HG02571 (cell line): ENCODE measurements around the gene DYNLT3.

Source experiments
- ATAC-seq: cut with Tn5 transposase; IDR thresholded peaks from one replicate; pipeline ENCODE4 v1.9.1; 2021; ENCODE audit warnings: mild to moderate bottlenecking, moderate library complexity; ENCODE audit not compliant: unreplicated experiment

DYNLT3 gene

DNA sequence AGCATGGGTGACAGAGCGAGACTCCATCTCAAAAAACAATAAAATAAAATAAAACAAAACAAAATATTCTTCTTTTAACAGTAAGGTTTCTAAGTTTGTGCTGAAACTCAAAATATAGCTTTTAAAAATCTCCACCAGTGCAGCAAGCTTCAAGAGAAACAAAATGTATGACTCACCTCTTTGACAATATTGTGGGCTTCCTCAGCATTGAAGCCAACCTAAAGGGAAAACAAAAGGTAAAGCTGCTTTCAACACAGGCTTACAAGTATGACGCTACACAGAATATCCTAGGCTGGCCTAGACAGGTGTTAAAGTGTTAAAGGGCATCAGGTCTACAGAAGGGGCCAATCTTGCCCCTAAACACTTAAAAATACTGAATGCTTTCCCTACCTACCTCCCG lies 1.2 kb downstream of the DYNLT3 start:
- no peak for ATAC-seq

DNA sequence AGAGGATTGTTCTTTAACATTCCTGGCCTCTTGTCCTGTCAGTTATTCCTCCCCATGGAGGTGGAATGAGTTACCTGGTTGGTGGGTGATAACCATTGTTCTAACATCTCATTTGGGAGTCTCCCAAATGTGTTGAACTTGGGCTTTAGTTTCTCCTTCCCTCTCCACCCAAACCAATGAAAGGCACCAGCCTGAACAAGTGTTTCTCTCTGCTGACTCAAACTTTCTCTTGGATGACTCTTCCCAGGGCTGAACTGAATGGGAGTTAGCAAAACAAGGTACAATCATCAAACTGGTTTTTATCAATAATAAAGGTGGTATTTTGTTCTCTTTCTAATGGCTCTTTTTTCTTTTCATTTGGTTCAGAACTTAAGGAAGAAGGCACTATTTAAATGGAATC lies 2.7 kb downstream of the DYNLT3 start:
- ATAC-seq = no peak

DNA sequence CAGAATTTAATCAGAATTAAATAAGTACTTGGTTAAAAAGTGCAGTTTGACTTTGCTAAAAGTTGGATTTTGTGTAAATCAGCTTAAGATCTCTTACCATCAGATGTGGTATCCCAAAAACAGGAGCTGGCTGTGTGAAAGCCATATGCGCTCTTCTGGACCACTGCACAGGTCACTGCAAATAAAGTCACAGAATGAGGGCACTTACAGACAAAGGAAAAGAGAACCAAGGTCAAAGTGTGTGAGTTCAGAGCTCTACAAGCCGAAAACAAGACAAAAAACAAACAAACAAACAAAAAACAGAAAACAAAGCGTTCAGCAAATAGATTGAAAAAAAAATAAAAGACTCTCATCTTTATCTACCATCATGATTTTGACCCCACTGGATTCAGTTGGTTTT lies 6.4 kb downstream of the DYNLT3 start:
- ATAC-seq = no peak

DNA sequence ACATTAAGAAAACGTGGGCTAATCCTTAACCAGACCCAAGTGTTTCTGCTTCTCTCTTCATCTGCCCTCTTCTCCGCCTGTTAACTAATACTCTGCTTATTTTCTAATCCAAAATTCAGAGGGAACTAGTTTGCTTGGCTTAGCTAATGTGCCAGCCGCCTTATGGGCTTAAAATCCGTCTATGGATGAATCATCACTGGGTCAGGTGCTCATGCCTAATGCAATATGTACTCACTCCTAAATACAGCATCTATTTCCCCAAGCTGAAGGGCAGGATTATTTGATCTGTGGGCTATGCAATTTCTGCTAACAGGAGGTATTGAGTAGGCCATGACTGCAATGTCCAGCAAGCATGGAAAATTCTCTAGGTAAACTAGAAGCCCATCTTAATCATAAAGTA lies 12.4 kb downstream of the DYNLT3 start:
- no peak for ATAC-seq

DNA sequence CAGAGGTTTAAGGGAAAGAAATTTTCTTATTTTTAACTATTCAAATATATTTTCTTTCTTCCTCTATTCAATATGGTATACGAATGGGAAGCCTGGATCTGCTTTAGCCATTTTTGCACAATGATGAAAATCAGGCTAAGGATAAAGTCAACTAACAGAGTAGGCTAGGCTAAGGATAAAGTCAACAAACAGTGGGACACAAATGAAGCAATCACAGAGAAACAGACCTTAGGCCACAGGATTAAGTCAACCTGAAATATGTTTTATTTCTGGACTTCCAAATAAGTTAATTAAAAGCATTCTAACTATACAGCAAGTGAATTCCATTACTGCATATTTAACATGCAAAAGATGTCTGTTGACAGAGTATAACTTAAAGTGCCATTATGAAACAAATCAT lies 17.0 kb downstream of the DYNLT3 start:
- no peak for ATAC-seq

GRCh38 chrX:37829721-37830120 lies 17.6 kb downstream of the DYNLT3 start:
- no peak for ATAC-seq

GRCh38 chrX:37825215-37825842 lies 22.0 kb downstream of the DYNLT3 start:
- peak; percentile 57 for ATAC-seq

DNA sequence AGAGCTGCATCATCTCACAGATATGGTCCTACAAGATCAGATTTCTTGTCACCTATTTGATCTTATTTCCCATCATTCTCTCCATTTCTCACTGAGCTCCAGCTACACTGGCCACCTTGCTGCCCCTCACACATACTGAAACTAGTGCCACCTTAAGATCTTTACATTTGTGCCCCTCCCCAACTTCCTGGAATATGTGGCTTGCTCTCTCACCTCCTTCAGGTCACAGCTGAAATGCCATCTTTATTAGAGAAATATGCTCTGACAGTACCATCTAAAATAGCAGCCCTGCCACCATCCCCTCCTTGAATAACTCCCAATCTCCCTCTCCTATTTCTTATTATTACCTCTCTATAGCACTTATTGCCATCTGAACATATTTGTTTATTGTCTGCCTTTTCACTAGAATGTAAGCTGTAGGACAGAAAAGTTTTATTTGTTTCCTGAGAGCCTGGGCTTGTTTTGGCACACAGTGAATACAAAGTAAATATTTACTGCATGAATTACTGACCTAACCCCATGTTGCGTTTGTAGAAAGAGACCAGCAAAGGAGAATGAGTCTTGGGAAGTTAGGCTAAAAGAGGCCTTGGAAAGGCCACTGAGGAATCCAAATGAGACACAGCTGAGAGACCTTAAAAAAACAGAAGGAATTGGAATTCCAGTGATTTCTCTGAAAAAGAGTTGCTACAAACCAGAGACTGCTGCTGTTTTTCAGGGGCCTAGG lies 22.7 kb downstream of the DYNLT3 start:
- no peak for ATAC-seq

GRCh38 chrX:37820646-37821045 lies 26.7 kb downstream of the DYNLT3 start:
- ATAC-seq = no peak

DNA sequence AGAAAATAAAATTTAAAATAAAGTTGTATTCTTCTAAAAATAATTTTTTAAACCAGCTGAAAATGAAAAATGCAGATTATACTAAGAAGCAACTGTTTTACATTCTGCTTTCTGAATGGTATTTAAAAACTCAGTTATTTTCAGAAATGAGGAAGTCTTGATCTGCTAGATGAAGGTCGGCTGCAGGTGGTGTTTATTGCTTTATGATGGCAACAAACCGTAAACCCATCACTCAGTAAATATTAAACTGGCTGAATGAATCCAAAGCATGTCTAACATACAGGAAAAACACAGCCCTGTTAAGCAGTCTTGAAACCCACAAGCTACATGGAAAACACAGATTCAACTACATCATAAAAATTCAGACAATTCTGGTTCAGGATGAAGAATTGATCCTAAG lies 29.3 kb downstream of the DYNLT3 start:
- no peak for ATAC-seq

GRCh38 chrX:37817579-37817978 lies 29.8 kb downstream of the DYNLT3 start:
- ATAC-seq = no peak

DNA sequence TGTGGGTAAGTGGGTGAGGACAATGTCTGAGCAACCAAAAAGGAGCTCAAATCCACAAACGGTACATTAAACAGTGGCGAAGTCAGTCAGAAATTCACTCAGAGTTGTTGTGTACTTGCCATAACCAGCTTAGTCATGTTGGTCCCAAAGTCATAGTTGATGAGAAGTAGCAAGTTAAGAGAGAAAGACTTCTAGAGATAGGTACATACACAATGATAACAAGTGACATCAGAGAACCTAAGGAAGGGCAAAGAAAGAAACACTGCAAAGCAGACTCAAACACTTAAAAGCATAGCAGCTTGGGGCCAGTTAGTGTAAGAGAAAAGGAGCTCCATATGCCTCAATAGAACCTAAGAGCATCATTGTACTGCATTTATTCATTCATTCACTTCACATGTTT lies 30.2 kb downstream of the DYNLT3 start:
- no peak for ATAC-seq

- no peak for ATAC-seq
These were observed 30.6 kb downstream of the DYNLT3 start for GRCh38 chrX:37816766-37817165.

DNA sequence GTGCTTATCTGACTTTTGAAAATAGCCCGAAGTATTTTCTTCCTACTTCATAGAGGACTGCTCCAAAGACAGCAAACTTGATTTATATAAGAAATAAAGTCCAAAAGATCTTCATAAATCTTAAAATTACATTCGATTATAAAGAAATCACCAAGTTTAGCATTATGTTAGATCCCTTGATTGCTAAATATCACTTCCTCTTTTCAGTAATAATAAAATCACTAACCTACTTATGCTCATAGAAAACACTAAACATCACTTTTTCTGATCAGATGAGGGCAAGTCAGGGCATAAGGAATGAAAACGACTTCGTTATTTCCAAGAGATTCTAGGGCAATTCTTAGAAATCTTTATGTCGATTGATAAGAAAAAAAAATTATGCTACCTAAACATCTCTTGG lies 32.0 kb downstream of the DYNLT3 start:
- no peak for ATAC-seq

DNA sequence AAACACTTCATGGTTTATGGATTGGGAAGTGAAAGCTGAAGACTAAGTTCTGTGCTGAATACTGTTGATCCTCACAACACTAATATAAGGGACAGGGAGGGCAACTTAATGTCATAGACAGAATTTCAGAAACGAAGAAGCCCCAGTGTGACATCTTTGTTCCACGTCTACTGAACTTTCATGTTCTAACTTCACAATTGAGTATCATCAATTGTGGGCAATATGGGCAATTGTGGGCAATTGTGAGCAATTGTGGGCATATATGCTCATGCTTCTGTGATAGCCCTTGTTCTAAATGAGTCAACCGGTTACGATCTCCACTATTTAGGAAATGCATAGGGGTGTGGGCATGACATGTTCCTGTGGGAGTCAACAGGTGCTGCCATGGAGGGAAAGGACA lies 33.8 kb downstream of the DYNLT3 start:
- no peak for ATAC-seq

- no peak for ATAC-seq
These were observed 35.3 kb downstream of the DYNLT3 start for GRCh38 chrX:37812110-37812509.

DNA sequence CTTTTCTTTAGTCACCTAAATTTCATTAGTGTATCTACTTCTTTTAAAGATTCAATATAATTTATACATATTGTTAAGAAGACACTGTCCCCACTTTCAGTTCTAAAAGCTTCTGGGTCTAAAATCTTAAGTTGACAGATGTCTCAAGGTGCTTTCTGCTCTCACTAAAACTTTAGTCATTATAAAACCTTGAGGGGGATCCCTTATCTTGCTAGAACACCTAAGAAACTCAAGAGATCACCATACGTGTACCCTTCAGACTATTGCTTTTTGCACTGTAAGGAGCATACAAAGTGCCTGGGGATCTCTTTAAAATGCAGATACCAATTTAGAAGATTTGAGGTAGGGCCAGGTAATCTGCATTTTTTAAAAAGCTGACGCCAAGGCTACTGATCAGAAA lies 37.4 kb downstream of the DYNLT3 start:
- no peak for ATAC-seq

GRCh38 chrX:37803057-37803456 lies 44.3 kb downstream of the DYNLT3 start:
- no peak for ATAC-seq

GRCh38 chrX:37802028-37802427 lies 45.3 kb downstream of the DYNLT3 start:
- ATAC-seq = no peak

DNA sequence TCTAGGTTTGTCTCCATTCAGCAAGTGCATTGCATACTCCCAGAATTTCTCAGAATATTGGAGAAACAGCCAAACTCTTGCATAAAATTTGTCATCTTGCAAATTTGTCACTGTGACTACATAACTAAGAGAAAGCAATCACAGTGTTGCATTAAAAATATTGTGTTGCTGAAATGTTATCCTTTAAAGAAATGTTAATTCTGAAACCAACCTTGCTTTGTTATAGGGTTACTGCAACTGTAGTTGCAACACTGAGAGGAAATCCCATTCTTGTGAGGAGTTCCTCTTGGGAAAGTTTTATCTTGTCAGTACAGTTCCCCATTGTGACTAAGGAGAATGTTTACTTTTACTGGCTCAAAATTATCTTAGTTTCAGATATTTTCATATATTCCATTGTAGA lies 46.7 kb downstream of the DYNLT3 start:
- ATAC-seq = no peak

GRCh38 chrX:37799936-37800335 lies 47.4 kb downstream of the DYNLT3 start:
- no peak for ATAC-seq

DNA sequence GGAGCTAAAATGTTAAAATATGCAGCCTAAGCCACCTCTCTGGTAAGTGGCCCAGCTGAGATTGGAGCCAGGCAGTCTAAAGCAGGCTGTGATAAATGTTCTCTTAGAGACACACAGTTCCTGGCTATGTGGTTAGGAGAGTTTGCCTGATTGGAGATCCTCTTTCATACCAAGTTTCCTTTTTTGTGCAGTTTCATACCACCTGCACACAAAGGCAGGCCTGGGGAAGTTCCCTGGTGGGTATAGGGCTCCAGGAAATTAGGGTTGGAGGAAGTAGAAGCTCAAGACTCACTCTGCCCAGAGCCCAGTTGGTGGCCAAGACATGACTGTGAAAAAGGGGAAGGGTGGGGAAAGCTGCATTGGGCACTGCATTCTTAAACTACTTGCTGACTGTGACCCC lies 50.6 kb downstream of the DYNLT3 start:
- peak; percentile 81 for ATAC-seq

GRCh38 chrX:37796310-37796709 lies 51.1 kb downstream of the DYNLT3 start:
- no peak for ATAC-seq
